Neural cell (in vitro differentiated cells): Measurements from ENCODE around the gene VGF.

Experiments used
- EP300 ChIP-seq: fragments of 450-650 bp; conservative IDR thresholded peaks from 2 replicates; pipeline ENCODE4 v1.6.1; 2014; ENCODE audit warnings: antibody characterized with exemption, mild to moderate bottlenecking, moderate library complexity; ENCODE audit not compliant: poor library complexity, severe bottlenecking
- SMC3 ChIP-seq: fragments of 450-650 bp; conservative IDR thresholded peaks from 2 replicates; pipeline ENCODE4 v1.6.1; 2014; ENCODE audit warnings: antibody characterized with exemption, mild to moderate bottlenecking, moderate library complexity; ENCODE audit not compliant: poor library complexity
- TF ChIP-seq, protein P1 (sequence below): fragments of 450-650 bp; IDR thresholded peaks from 2 replicates; pipeline ENCODE4 v1.5.1; 2014; ENCODE audit warnings: antibody characterized with exemption, mild to moderate bottlenecking, moderate library complexity; ENCODE audit not compliant: poor library complexity, severe bottlenecking

DNA sequence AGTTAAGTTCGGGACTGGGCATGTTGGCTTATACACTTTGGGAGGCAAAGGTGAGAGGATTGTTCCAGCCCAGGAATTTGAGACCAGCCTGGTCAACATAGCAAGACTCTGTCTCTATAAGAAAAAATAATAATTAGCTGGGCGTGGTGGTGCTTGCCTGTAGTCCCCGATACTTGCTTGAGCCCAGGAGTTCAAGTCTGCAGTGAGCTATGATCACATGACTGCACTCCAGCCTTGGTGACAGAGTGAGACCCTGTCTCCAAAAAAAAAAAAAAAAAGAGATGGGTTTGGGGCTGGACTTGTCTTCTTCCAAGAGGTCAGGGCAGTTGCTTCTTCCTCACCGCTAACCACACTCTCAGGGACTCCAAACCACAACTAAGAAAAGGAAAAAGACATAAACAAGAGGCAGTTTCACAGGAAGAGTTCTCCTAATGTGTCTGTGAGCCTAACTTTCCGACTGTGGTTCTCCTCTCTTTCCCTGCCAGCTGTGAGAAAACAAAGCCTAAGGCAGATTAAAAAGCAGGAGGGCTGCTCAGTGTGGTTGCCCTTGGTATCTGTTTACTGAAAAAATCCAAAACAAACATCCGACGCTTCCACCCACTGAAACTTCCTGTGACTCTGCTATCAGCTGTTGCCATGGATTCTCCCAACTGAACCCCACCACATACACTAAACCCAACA is 40.9 kb downstream of the VGF start:
- TF ChIP-seq, protein P1, sequence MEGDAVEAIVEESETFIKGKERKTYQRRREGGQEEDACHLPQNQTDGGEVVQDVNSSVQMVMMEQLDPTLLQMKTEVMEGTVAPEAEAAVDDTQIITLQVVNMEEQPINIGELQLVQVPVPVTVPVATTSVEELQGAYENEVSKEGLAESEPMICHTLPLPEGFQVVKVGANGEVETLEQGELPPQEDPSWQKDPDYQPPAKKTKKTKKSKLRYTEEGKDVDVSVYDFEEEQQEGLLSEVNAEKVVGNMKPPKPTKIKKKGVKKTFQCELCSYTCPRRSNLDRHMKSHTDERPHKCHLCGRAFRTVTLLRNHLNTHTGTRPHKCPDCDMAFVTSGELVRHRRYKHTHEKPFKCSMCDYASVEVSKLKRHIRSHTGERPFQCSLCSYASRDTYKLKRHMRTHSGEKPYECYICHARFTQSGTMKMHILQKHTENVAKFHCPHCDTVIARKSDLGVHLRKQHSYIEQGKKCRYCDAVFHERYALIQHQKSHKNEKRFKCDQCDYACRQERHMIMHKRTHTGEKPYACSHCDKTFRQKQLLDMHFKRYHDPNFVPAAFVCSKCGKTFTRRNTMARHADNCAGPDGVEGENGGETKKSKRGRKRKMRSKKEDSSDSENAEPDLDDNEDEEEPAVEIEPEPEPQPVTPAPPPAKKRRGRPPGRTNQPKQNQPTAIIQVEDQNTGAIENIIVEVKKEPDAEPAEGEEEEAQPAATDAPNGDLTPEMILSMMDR: no peak
- TF ChIP-seq EP300 (no peak), SMC3 (no peak)
